HL-60 (cell line): ENCODE results near the gene CHCHD3.

Experiments used
- CTCF ChIP-seq: IDR thresholded peaks from one replicate; pipeline ENCODE4 v1.5.1; 2011; ENCODE audit warnings: low read length, control low read depth, inconsistent platforms; ENCODE audit not compliant: insufficient read depth
- POLR2AphosphoS5 ChIP-seq: IDR thresholded peaks from 2 replicates; pipeline ENCODE4 v1.6.1; 2012; ENCODE audit warnings: low read depth

GRCh38 chr7:133024596-133024995 lies 57.3 kb downstream of the CHCHD3 start:
- TF ChIP-seq CTCF = no peak
- TF ChIP-seq POLR2AphosphoS5 = no peak
